MCF 10A (cell line): Measurements from ENCODE around the gene TUSC2. TPM values are rescaled to one million over a fixed set of nuclear protein-coding genes. Genes with fewer than 3 reads are reported as not detected.

Experiments
- BruUV-seq: library from RNA; stranded (reverse); fragments of 400-500 nt; replicated peaks from 2 replicates; lab custom pipeline; 2021; lab: Mats Ljungman, UMichigan
- CTCF ChIA-PET: fragments of 300-600 bp; sonication (Branson Sonifier 250); formaldehyde crosslinking; extraction: SDS; loops from one replicate; lab custom pipeline; 2021; ENCODE audit warnings: antibody characterized with exemption, inconsistent platforms; lab: Yijun Ruan, JAX
- POLR2A ChIA-PET: fragments of 300-600, 350-650 bp; sonication (Branson Sonifier 250); formaldehyde crosslinking; extraction: SDS; loops from one replicate; lab custom pipeline; 2020; ENCODE audit warnings: antibody characterized with exemption, inconsistent platforms; lab: Yijun Ruan, JAX
- DNase-seq: peaks from one replicate; pipeline ENCODE4 v3.0.0-alpha.2; 2018; ENCODE audit not compliant: unreplicated experiment
- H3K27ac Mint-ChIP-seq: one replicate; pipeline ENCODE4 v1.8.0; 2022; ENCODE audit warnings: mild to moderate bottlenecking, low read depth, mixed read lengths; ENCODE audit not compliant: unreplicated experiment
- H3K27me3 Mint-ChIP-seq: one replicate; pipeline ENCODE4 v1.8.0; 2022; ENCODE audit warnings: mixed read lengths; ENCODE audit not compliant: insufficient read depth, unreplicated experiment
- H3K36me3 Mint-ChIP-seq: one replicate; pipeline ENCODE4 v1.8.0; 2022; ENCODE audit warnings: mild to moderate bottlenecking, moderate library complexity, mixed read lengths; ENCODE audit not compliant: insufficient read depth, unreplicated experiment
- H3K4me1 Mint-ChIP-seq: one replicate; pipeline ENCODE4 v1.8.0; 2022; ENCODE audit warnings: mixed read lengths; ENCODE audit not compliant: insufficient read depth, unreplicated experiment
- H3K4me3 Mint-ChIP-seq: one replicate; pipeline ENCODE4 v1.8.0; 2022; ENCODE audit warnings: mild to moderate bottlenecking, moderate library complexity, mixed read lengths; ENCODE audit not compliant: unreplicated experiment
- H3K9me3 Mint-ChIP-seq: one replicate; pipeline ENCODE4 v1.8.0; 2022; ENCODE audit warnings: mixed read lengths; ENCODE audit not compliant: unreplicated experiment
- intact Hi-C: fragments of 100-400 bp; cut with micrococcal nuclease; formaldehyde crosslinking; loops from 2 replicates; pipeline ENCODE4 v1.14.1; 2022
- total RNA-seq: library from RNA; stranded (reverse); gene quantifications from 2 replicates; pipeline ENCODE4 v1.2.3, GENCODE V29; 2022
- TF ChIP-seq, protein P1 (sequence below): fragments of 200-600 bp; IDR thresholded peaks from one replicate; pipeline ENCODE4 v1.8.0; 2022; ENCODE audit warnings: antibody characterized with exemption, mild to moderate bottlenecking; ENCODE audit not compliant: unreplicated experiment

Gene TUSC2
- total RNA-seq, 1 experiment from 2014 or later = 14.5 TPM

DNA sequence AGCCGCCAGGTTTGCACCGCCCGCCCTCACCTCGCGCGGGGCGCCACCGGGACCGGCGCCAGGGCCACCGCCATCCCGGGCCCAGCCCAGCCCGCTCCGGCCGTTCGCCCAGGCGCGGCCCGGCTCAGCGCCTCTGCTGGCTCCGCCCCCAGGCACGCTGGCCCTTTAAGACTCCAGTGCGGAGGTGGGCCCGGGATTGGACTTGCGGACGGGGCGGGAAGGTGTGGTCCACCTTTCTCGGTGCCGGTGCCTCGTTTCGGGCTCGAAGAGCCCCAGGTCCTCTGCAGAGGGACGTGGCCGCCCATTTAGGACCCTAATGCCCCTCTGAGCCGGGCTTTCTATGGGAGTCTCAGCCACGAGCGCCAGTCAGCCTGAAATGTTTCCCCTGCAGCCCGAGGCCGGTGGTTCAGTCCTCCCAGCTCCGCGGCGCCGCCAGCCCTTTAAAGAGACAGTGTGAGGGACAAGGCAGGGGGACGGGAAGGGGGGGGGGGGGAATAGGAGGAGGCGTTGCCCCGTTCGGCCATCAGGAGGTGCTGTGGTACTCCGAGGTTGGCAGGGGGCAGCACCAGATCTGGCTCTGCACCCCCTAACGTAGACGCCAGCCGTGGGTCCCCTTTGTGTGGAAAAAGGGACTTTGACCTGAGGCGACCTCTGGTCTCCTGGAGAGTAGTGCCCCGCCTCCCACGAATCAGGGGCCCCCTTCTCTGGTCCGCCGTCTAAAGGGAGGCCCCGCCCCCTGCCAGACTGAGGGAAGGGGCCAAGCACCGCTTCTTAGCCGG is 6.5 kb downstream of the TUSC2 start:
- DNase-seq = peak; percentile 89

DNA sequence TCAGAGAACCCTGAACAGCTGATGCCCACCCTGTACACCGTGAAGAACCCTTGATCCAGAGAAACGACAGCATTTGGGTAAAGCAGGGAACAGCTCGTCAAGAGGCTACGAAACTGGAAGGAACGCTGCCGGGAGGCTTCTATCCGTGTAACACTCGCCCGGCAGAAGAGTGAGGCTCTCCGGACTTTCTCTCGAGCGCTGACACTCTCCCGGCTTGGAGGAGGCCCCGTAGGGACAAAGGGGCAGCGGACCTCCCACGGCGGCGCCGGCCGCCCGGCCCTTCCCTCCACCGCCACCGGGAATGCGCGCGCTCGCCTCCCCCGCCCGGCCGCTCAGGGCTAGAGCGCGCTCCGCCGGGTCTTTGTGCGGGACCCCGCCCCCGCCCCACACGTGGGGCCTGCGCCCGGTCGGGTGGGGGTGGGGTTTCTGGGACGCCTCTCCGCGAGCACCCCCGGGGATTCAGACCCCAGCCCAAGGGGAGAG is 7.1 kb downstream of the TUSC2 start:
- H3K9me3 Mint-ChIP-seq = no peaks in the 10 kb centered on the region
- H3K4me1 Mint-ChIP-seq = peaks cover 22% of the 10 kb centered on the region
- CTCF ChIA-PET = interaction anchor here (0.6 to 1.3 kb wide), 5 partner anchors 14 to 1179 kb away, joined by 3 to 4 read pairs (median 3); no protein-coding TSS in a partner anchor
- POLR2A ChIA-PET = interaction anchor here (0.6 to 5.0 kb wide), 6 partner anchors 11 to 29 kb away, joined by 3 to 25 read pairs (median 8); partner anchors contain the start of genes HYAL3, IFRD2 and NAA80
- TF ChIP-seq, protein P1, sequence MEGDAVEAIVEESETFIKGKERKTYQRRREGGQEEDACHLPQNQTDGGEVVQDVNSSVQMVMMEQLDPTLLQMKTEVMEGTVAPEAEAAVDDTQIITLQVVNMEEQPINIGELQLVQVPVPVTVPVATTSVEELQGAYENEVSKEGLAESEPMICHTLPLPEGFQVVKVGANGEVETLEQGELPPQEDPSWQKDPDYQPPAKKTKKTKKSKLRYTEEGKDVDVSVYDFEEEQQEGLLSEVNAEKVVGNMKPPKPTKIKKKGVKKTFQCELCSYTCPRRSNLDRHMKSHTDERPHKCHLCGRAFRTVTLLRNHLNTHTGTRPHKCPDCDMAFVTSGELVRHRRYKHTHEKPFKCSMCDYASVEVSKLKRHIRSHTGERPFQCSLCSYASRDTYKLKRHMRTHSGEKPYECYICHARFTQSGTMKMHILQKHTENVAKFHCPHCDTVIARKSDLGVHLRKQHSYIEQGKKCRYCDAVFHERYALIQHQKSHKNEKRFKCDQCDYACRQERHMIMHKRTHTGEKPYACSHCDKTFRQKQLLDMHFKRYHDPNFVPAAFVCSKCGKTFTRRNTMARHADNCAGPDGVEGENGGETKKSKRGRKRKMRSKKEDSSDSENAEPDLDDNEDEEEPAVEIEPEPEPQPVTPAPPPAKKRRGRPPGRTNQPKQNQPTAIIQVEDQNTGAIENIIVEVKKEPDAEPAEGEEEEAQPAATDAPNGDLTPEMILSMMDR = no peak
- H3K27me3 Mint-ChIP-seq = no peaks in the 10 kb centered on the region
- no TSS peak for BruUV-seq
- H3K27ac Mint-ChIP-seq = peak overlapping the region; percentile 98
- peak; percentile 68 for DNase-seq
- peaks cover 6% of the 10 kb centered on the region for H3K36me3 Mint-ChIP-seq
- peak overlapping the region; percentile 80 for H3K4me3 Mint-ChIP-seq
- intact Hi-C loops = loop anchor here (1.0 kb wide), 1 partner anchor 22 kb away; the partner anchor contains the start of genes HYAL3 and NAA80

More for the DNA sequence above, 6.5 kb downstream of the TUSC2 start:
- ChIA-PET CTCF (interaction anchor here (0.6 to 3.9 kb wide), 7 partner anchors 19 to 1179 kb away, joined by 3 to 38 read pairs (median 3); partner anchors contain the start of genes HYAL3, IFRD2 and NAA80), POLR2A (interaction anchor here (0.6 to 5.0 kb wide), 6 partner anchors 15 to 1671 kb away, joined by 3 to 25 read pairs (median 8); partner anchors contain the start of genes HYAL3, IFRD2 and NAA80)
- Mint-ChIP-seq H3K4me3 (peak overlapping the region; percentile 80), H3K36me3 (peaks cover under 1% of the 10 kb centered on the region), H3K9me3 (no peaks in the 10 kb centered on the region), H3K4me1 (peaks cover 17% of the 10 kb centered on the region), H3K27me3 (no peaks in the 10 kb centered on the region), H3K27ac (peak overlapping the region; percentile 98)
- intact Hi-C loops = loop anchor here (1.0 kb wide), 1 partner anchor 22 kb away; the partner anchor contains the start of genes HYAL3 and NAA80
- TF ChIP-seq, protein P1 = peak; percentile 38
- BruUV-seq = no TSS peak

DNA sequence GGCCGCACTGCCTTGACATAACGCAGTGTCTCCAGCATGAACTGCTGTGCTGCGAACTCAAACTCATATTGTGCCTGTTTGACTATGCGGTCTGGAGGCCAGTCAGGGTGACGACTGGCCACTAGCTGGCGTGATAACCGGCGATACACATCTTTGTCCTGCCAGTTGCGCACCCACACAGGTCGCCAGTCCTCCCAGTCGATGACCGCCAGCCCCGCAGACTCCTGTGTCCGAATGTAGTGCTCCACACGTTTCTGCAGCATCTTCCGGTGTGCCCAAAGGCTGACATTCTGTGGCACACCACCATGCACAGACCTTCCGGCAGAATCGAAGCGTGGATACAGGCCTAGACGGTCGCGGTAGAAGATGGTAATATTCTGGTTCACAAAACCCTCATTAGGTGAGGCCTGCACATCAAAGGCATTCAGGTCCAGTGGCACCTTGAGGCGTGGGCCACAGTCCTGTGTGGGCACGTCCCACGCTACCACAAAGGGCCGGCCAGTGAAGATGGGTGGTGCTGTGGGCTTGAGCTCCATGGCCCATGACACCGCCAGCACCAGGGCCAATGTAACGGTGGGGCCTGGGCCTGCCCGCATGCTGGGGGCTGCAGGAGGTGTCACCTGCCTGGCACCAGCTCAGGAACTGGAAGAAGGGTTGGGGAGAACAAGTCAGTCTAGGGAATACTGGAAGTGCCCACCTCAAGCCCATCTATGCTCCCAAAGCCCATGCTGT is 8.0 kb downstream of the TUSC2 start:
- Mint-ChIP-seq H3K4me1 (peaks cover 22% of the 10 kb centered on the region), H3K27ac (peak overlapping the region; percentile 98), H3K36me3 (peaks cover 6% of the 10 kb centered on the region), H3K4me3 (peak overlapping the region; percentile 80), H3K9me3 (no peaks in the 10 kb centered on the region), H3K27me3 (no peaks in the 10 kb centered on the region)
- intact Hi-C loops = no loop called here
- BruUV-seq = TSS peak; percentile 23
- CTCF ChIA-PET = interaction anchor here (0.7 to 1.3 kb wide), 3 partner anchors 11 to 21 kb away, joined by 3 to 4 read pairs (median 3); partner anchors contain the start of genes HYAL3 and NAA80
- POLR2A ChIA-PET = interaction anchor here (0.6 to 5.0 kb wide), 8 partner anchors 9 to 164 kb away, joined by 3 to 25 read pairs (median 4); partner anchors contain the start of genes HYAL3, IFRD2 and NAA80
- DNase-seq = no peak
- TF ChIP-seq, protein P1 = no peak
